GM06990 (cell line): ENCODE measurements around the gene CXXC4.

Experiments
- DNase-seq: peaks from one replicate; pipeline ENCODE4 v3.0.0-alpha.2; 2011; ENCODE audit not compliant: insufficient read length; ENCODE audit errors: extremely low read depth
- H3K27me3 ChIP-seq: replicated peaks from 2 replicates; pipeline ENCODE4 v1.6.0; 2011; ENCODE audit warnings: low read length; ENCODE audit not compliant: control insufficient read depth, insufficient read depth
- H3K36me3 ChIP-seq: 2 replicates; pipeline ENCODE4 v1.5.1; 2011; ENCODE audit warnings: low read length; ENCODE audit not compliant: control insufficient read depth, insufficient read depth
- H3K4me3 ChIP-seq: replicated peaks from 2 replicates; pipeline ENCODE4 v1.5.1; 2011; ENCODE audit warnings: low read depth, mild to moderate bottlenecking, control low read depth, low read length
- CTCF ChIP-seq: IDR thresholded peaks from 2 replicates; pipeline ENCODE4 v1.5.1; 2011; ENCODE audit warnings: low read length, control low read depth, mild to moderate bottlenecking, inconsistent platforms; ENCODE audit not compliant: insufficient read depth, poor library complexity, severe bottlenecking

CXXC4 gene

GRCh38 chr4:104488151-104488550, 6.5 kb downstream of the CXXC4 start:
- no peaks in the 10 kb centered on the region; the same call in 1 of the 2 replicates for H3K36me3 ChIP-seq
- no peak for TF ChIP-seq CTCF
- no peak overlapping the region for H3K4me3 ChIP-seq
- no peaks in the 10 kb centered on the region for H3K27me3 ChIP-seq
- DNase-seq, result no peak

GRCh38 chr4:104486716-104487504, 7.8 kb downstream of the CXXC4 start:
- Histone ChIP-seq H3K36me3 (no peaks in the 10 kb centered on the region; the same call in 1 of the 2 replicates), H3K27me3 (no peaks in the 10 kb centered on the region), H3K4me3 (no peak overlapping the region; the same call in 1 of the 2 replicates)
- DNase-seq, result no peak
- no peak for TF ChIP-seq CTCF

GRCh38 chr4:104475652-104476051, 19.0 kb downstream of the CXXC4 start:
- Histone ChIP-seq H3K36me3 (no peaks in the 10 kb centered on the region), H3K27me3 (no peaks in the 10 kb centered on the region), H3K4me3 (no peak overlapping the region)
- no peak for TF ChIP-seq CTCF
- DNase-seq, result no peak

GRCh38 chr4:104472766-104473165, 21.9 kb downstream of the CXXC4 start:
- no peak for DNase-seq
- TF ChIP-seq CTCF, result no peak
- H3K4me3 ChIP-seq, result no peak overlapping the region

GRCh38 chr4:104470770-104471169, 23.9 kb downstream of the CXXC4 start:
- no peak for DNase-seq
- TF ChIP-seq CTCF, result no peak
- Histone ChIP-seq H3K4me3 (no peak overlapping the region), H3K36me3 (no peaks in the 10 kb centered on the region), H3K27me3 (no peaks in the 10 kb centered on the region)

More at GRCh38 chr4:104472766-104473165, 21.9 kb downstream of the CXXC4 start:
- H3K36me3 ChIP-seq, result no peaks in the 10 kb centered on the region
- H3K27me3 ChIP-seq, result no peaks in the 10 kb centered on the region
